ENCODE data around the gene RABGGTA.

- TF ChIP-seq CTCF (IDR thresholded peaks at IDR 0.05) (no peak), POLR2A (IDR thresholded peaks at IDR 0.05) (no peak)
Observed at GRCh38 chr14:24262821-24263733, 8.3 kb downstream of the RABGGTA start, which contains the start of gene TGM1.

Measured in right lobe of liver (tissue), 4 donors.